Endothelial cell of umbilical vein (primary cell): ENCODE results near the gene PDE3A.

Experiments
- POLR2AphosphoS5 ChIP-seq: IDR thresholded peaks from 2 replicates; pipeline ENCODE4 v1.6.1; 2012; ENCODE audit warnings: low read depth, mild to moderate bottlenecking, control low read depth, low read length, moderate library complexity; ENCODE audit not compliant: insufficient read depth
- TF ChIP-seq, protein P1 (sequence below), 2 donors: IDR thresholded peaks; 1 replicate in 1 of 2; 2 replicates in 1 of 2; pipeline ENCODE4 v1.5.1; 2011; ENCODE audit warnings: low read length in 2 of 2, mild to moderate bottlenecking in 2 of 2, moderate library complexity in 2 of 2, control low read depth in 1 of 2, inconsistent platforms in 1 of 2, low read depth in 1 of 2; ENCODE audit not compliant: insufficient read depth in 1 of 2; ENCODE audit errors: extremely low read depth in 1 of 2

DNA sequence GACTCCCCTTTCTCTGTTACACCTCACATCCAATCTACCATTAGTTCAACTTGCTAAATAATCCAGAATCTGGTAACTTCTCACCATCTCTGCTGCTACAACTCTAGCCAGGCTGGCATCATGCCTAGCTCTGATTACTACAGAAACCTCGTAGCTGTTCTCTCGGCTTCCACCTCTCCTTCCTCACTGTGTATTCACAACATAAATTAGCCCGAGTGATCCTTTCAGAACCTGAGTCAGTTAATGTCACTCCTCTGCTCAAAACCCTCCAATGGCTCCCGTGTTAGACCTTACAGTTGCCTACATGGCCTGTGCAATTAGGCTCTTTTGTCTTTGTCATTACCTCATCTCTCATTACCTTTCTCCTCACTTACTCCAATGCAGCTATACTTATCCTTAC is 139.4 kb downstream of the PDE3A start:
- TF ChIP-seq POLR2AphosphoS5 = no peak
- TF ChIP-seq, protein P1, sequence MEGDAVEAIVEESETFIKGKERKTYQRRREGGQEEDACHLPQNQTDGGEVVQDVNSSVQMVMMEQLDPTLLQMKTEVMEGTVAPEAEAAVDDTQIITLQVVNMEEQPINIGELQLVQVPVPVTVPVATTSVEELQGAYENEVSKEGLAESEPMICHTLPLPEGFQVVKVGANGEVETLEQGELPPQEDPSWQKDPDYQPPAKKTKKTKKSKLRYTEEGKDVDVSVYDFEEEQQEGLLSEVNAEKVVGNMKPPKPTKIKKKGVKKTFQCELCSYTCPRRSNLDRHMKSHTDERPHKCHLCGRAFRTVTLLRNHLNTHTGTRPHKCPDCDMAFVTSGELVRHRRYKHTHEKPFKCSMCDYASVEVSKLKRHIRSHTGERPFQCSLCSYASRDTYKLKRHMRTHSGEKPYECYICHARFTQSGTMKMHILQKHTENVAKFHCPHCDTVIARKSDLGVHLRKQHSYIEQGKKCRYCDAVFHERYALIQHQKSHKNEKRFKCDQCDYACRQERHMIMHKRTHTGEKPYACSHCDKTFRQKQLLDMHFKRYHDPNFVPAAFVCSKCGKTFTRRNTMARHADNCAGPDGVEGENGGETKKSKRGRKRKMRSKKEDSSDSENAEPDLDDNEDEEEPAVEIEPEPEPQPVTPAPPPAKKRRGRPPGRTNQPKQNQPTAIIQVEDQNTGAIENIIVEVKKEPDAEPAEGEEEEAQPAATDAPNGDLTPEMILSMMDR (IDR thresholded peaks at IDR 0.05; ENCODE audit: extremely low read depth in 1 of 2, insufficient read depth in 1 of 2, low read depth in 1 of 2, low read length in 2 of 2) = no peak
